ENCODE data around the gene KCND1. TPM values are rescaled to one million over a fixed set of nuclear protein-coding genes. Genes with fewer than 3 reads are reported as not detected.

KCND1 gene
- total RNA-seq, 2 donors from 2014 or later, result 3.8 to 5.0 TPM

- ATAC-seq (ENCODE audit: insufficient number of reproducible peaks, low FRiP score, low read depth) (no peak), DNase-seq (ENCODE audit: low spot score) (no peak)
- Histone ChIP-seq H3K27me3 (replicated peaks; ENCODE audit: insufficient read depth) (no peaks in the 10 kb centered on the region), H3K4me1 (ENCODE audit: control insufficient read depth in 1 of 2, low read depth in 2 of 2) (peaks cover 9 to 18% of the 10 kb centered on the region in 2 donors), H3K9me3 (no peaks in the 10 kb centered on the region), H3K36me3 (no peaks in the 10 kb centered on the region), H3K27ac (peak overlapping the region in 1 of 2 donors; percentile 96), H3K4me3 (no peak overlapping the region)
- TF ChIP-seq CTCF (IDR thresholded peaks at IDR 0.05), result no peak
Measured at GRCh38 chrX:48960291-48960690, 11.4 kb downstream of the KCND1 start.

GRCh38 chrX:48958635-48959094 lies 13.0 kb downstream of the KCND1 start:
- peak overlapping the region; percentile 77 for H3K4me3 ChIP-seq
- DNase-seq (ENCODE audit: low spot score), result peak; percentile 19
- peaks cover 2% of the 10 kb centered on the region for H3K36me3 ChIP-seq
- H3K4me1 ChIP-seq (ENCODE audit: control insufficient read depth in 1 of 2, low read depth in 2 of 2), result peaks cover 12 to 29% of the 10 kb centered on the region in 2 donors
- H3K27ac ChIP-seq, result peak overlapping the region; percentile 84 to 96
- no peak for TF ChIP-seq CTCF (IDR thresholded peaks at IDR 0.05)
- no peaks in the 10 kb centered on the region for H3K9me3 ChIP-seq
- ATAC-seq (ENCODE audit: insufficient number of reproducible peaks, low FRiP score, low read depth), result peak; percentile 42
- H3K27me3 ChIP-seq (replicated peaks; ENCODE audit: insufficient read depth), result no peaks in the 10 kb centered on the region

GRCh38 chrX:48957827-48958634 lies 13.6 kb downstream of the KCND1 start:
- peaks cover 15 to 35% of the 10 kb centered on the region in 2 donors for H3K4me1 ChIP-seq (ENCODE audit: control insufficient read depth in 1 of 2, low read depth in 2 of 2)
- H3K4me3 ChIP-seq, result peak overlapping the region; percentile 77
- ATAC-seq (ENCODE audit: insufficient number of reproducible peaks, low FRiP score, low read depth), result peak; percentile 83
- no peak for TF ChIP-seq CTCF (IDR thresholded peaks at IDR 0.05)
- peak; percentile 79 for DNase-seq (ENCODE audit: low spot score)
- H3K36me3 ChIP-seq, result peaks cover 3% of the 10 kb centered on the region
- no peaks in the 10 kb centered on the region for H3K27me3 ChIP-seq (replicated peaks; ENCODE audit: insufficient read depth)
- peak overlapping the region; percentile 90 to 96 for H3K27ac ChIP-seq
- H3K9me3 ChIP-seq, result no peaks in the 10 kb centered on the region

- H3K36me3 ChIP-seq, result peaks cover 3% of the 10 kb centered on the region
- peaks cover 15 to 41% of the 10 kb centered on the region in 2 donors for H3K4me1 ChIP-seq (ENCODE audit: control insufficient read depth in 1 of 2, low read depth in 2 of 2)
- no peaks in the 10 kb centered on the region for H3K9me3 ChIP-seq
- H3K27ac ChIP-seq, result peak within 1 kb of the TSS; percentile 90 to 96
- TF ChIP-seq CTCF (IDR thresholded peaks at IDR 0.05), result no peak
- DNase-seq (ENCODE audit: low spot score) (no peak), ATAC-seq (ENCODE audit: insufficient number of reproducible peaks, low FRiP score, low read depth) (peak; percentile 3)
- peak within 1 kb of the TSS; percentile 77 for H3K4me3 ChIP-seq
- no peaks in the 10 kb centered on the region for H3K27me3 ChIP-seq (replicated peaks; ENCODE audit: insufficient read depth)
Measured at GRCh38 chrX:48957477-48957826, 14.2 kb downstream of the KCND1 start, which contains the start of gene OTUD5. Gene OTUD5, minus strand, starts transcription at chrX:48957607. Its CDS starts 37 bp downstream, at chrX:48957570.

GRCh38 chrX:48956728-48957414 lies 14.8 kb downstream of the KCND1 start:
- Histone ChIP-seq H3K27me3 (replicated peaks; ENCODE audit: insufficient read depth) (no peaks in the 10 kb centered on the region), H3K27ac (peak overlapping the region in 1 of 2 donors; percentile 96), H3K4me3 (peak overlapping the region; percentile 77), H3K36me3 (peaks cover 3% of the 10 kb centered on the region), H3K4me1 (ENCODE audit: control insufficient read depth in 1 of 2, low read depth in 2 of 2) (peaks cover 15 to 44% of the 10 kb centered on the region in 2 donors), H3K9me3 (no peaks in the 10 kb centered on the region)
- TF ChIP-seq CTCF (IDR thresholded peaks at IDR 0.05), result no peak
- no peak for DNase-seq (ENCODE audit: low spot score)
- no peak for ATAC-seq (ENCODE audit: insufficient number of reproducible peaks, low FRiP score, low read depth)
